GM21576 (cell line): ENCODE results near the gene NMRAL1.

ENCODE experiments used
- ATAC-seq: cut with Tn5 transposase; IDR thresholded peaks from one replicate; pipeline ENCODE4 v1.9.1; 2021; ENCODE audit warnings: mild to moderate bottlenecking, moderate library complexity; ENCODE audit not compliant: unreplicated experiment

The NMRAL1 gene

GRCh38 chr16:4426722-4427372 is 47.6 kb downstream of the NMRAL1 start:
- no peak for ATAC-seq

- ATAC-seq, result peak; percentile 26
Observed at GRCh38 chr16:4426021-4426684, 48.3 kb downstream of the NMRAL1 start.

GRCh38 chr16:4425378-4426020 is 48.9 kb downstream of the NMRAL1 start, which contains the start of gene DNAJA3:
Gene DNAJA3 (plus strand): TSS chr16:4425868. CDS start chr16:4425882, 14 bp downstream.
- ATAC-seq, result peak; percentile 82

DNA sequence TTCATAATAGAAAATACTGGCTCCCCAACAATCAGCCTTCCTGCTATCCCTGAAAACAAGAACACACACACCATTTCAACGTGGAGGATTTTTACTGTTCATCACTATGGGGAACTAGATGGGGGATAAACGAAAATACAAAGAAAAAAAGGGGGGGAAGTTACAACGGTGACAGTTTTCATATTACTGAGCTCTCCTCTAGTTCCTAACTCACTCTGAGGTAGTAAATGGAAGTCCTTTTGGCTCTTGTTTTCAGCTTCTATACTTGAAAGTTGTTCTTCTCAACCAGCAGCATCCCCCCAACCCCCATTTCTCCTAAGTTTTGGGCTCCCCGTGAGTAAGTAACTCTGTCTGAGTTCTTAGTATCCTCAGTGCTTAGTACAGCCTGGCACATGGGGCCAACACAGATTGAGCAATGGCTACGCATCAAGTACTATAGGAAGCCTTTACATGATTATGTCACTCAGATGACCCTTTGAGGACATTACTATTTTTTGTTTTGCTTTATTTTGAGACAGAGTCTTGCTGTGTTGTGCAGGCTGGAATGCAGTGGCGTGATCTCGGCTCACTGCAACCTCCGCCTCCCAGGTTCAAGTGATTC is 53.8 kb downstream of the NMRAL1 start:
- ATAC-seq, result no peak

- no peak for ATAC-seq
Observed at GRCh38 chr16:4419402-4419959, 54.9 kb downstream of the NMRAL1 start.

- ATAC-seq, result peak; percentile 53
Observed at GRCh38 chr16:4416200-4417032, 58.0 kb downstream of the NMRAL1 start, which contains the start of gene CORO7. Gene CORO7 (minus strand): TSS chr16:4416596. CDS start chr16:4416518, 78 bp downstream.

DNA sequence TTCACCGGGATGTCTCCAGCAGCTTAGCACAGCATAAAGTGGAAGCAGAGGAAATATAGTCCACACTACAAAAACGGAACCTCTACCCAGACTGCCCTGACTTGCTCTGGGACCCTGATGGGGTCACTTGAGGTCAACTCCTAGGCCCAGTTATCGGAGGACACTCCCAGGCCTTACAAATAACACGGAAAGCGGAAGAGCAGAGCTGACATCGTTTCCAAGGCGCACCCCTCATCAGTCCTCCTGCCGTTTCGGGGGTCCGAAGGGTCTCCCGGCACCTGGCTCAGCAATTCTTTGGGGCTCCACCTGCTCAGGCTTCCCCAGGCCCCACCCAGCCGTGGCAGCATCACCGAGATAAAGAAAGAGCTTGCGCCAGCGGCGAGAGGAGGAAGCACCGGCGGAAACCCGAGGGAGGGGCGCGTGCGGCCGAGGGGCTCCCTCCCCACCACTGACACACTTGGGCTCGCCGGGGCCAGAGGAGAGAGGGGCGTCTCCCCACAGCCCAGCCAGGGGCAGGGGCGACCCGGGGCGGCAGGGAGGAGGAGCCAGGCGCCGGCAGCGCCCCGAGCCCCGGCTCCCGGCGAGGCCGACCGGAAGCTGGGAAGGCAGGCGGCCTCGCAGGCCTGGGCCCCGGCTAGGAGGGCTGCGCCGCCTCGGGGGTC is 58.8 kb downstream of the NMRAL1 start:
- no peak for ATAC-seq

DNA sequence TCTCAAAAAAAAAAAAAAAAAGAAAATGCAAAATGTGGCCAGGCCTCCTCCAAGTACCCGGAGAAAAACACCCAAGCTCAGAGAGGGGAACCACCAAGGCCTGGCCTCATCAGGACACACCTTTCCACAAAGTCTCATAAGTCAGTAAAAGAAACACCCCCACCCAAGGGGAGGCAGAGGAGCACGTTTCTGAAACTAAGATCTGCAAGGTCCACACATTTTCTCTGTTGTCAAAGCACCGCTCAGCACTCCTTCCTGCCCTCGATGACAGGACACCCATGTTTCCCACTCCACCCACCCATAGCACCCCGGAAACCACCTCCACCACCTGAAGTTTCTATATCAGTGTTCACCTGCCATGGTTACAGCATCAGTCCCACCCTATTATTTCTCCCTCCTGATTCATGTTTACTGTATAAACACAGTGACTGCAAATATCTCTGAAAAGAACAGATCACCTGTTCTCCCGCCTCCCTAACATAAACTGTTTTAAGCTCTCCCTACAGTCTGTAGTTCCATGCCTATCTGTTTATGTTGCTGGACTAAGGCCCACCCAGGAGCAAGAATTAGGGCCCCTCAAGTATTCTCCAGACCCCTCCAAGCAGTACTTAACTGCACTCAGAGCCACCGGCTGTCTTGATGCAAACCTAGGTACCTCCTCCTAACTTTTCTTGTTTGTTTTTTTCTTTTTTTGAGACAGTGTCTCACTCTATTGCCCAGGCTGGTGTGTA is 60.1 kb downstream of the NMRAL1 start:
- peak; percentile 57 for ATAC-seq

- ATAC-seq, result no peak
Observed at GRCh38 chr16:4412854-4413253, 61.6 kb downstream of the NMRAL1 start.

- ATAC-seq, result no peak
Observed at GRCh38 chr16:4412159-4412558, 62.3 kb downstream of the NMRAL1 start.
